Measurements from ENCODE around the gene C17orf107. TPM values are rescaled to one million over a fixed set of nuclear protein-coding genes. Genes with fewer than 3 reads are reported as not detected.
"Not testable (repeated sequence)": the region's sequence is repeated elsewhere in the genome, so short reads cannot be mapped to it uniquely, and the experiment has no call there.

C17orf107 gene
- total RNA-seq, 1 donor from 2014 or later: 11.3 TPM

GRCh38 chr17:4900231-4901107 lies 1.1 kb downstream of the C17orf107 start:
- no peak for DNase-seq (ENCODE audit: low spot score)

DNA sequence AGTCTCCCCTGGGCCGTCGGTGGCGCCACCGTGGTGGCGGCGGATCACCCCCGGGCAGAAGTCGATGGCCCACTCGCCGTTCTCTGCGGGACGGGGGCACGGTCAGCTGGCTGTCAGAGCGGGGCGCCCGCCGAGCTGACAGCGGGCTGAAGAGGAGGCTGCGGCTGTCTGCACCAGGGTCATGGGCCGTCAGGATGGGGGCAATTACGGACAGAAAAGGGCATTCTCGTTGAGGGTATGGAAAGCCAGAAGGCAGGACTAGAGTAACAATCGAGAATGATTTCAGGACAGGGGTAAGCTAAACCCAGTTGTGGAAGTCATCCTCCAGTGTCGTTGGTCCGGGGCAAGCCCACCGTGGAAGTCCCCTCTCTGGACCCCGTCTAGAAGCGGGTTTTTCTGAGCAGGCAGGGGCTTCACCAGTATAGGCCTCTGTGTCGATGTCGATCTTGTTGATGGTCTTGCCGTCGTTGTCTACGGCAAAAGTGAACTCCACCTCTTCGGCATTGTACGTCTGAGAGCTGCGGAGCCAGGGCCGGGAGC lies 1.8 kb downstream of the C17orf107 start:
- no peak for DNase-seq (ENCODE audit: low spot score)

DNA sequence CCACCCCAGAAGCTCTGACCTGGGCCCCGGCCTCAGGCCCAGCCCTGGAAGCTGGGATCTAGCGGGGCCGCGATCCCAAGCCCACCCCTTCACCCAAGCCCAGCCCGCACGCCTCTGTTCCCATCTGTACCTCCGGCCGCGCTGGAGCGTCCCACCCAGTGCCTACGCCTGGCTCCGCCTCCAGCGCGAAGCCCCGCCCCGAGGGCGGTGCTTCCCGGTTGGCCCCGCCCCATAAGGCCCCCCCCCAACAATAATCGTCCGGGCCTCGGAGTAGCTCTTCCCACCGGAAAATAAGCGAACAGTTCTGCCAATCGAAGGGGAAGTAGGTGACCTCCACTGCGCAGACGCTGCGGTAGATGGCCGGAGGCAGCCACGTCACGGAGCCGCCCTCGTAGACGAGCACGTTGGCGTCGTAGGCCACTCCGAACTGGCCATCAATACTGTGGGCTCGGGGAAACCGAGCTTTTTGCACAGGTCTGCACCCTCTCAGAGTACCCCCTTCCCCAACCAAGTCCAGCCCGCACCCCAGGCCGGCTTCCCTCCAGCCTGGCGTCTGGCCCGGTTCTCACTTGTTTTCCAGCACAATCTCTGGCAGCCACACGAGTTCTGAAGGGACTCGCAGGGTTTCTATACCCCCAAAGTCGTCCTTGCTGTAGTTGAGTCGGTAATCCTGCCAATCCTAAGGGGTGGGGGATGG lies 2.5 kb downstream of the C17orf107 start:
- no peak for DNase-seq (ENCODE audit: low spot score)

DNA sequence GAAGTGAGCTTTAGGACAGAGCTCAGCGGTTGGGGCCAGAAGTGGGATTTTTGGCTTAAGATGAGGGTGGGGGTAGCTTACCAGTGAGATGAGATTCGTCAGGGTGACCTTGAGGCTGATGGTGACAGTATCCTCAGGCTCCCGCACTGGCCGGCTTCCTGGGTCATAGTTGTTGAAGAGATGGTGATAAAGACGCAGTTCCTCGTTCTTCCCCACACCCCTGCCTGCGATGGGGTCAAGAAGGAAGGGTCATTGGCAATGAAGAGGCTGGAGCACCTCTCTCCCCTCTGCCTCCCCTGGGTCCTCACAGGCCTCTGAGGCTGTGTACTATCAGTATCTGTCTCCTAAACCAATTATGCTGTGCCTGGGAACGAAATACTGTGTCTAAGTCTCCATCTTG lies 3.2 kb downstream of the C17orf107 start:
- no peak for DNase-seq (ENCODE audit: low spot score)

DNA sequence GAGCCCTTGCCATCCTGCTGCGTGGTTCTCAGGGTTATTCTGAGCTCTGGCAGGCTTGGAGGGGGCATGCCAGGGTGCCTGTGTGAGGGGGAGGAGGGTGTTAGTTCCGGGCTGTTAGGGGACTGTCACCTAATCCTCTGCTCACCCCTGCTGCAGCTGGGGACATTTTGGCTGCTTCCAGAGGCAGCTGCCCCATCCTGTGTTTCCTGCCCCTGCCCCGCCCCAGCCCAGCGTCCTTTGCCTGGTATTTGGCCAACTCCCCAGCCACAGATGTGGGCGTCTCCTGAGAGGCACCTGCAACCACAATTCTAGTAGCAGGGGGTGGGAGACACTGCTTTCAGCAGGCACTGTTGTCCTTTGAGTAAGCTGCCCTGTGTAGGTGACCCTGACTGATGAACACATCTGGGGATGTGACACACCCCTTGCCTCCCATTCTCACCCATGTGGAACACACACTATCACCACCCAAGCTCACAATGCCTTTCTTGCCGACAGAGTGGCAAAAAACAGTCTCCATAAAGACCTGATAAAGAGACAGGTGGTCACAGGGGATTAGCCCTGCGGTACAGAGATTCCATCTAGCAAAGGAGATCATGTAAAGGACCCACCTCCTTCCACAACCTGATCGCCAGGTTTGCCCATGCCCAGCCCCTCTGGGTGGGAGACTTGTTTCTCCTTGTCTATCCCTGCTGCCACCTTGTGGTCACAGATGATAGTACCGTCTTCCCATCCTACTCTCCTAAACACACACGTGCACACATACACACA lies 3.9 kb downstream of the C17orf107 start, which contains the start of gene CHRNE:
TSS of gene CHRNE (minus strand) at position 48 of the 768 bp plus-strand sequence. CDS start at position 13, 35 bp downstream.
- DNase-seq (ENCODE audit: low spot score): peak; percentile 82

DNA sequence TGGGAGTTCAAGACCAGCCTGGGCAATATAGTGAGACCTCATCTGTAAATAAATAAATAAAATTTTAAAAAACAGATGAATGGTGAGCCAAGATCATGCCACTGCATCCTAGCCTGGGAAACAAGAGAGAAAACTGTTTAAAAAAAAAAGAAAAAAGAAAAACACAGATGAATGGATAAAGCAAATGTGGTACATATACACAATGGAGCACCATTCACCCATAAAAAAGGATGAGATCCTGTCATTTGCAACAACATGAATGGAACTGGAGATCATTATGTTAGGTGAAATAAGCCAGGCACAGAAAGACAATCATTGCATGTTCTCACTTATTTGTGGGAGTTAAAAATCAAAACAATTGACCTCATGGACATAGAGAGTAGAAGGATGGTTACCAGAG lies 7.3 kb downstream of the C17orf107 start:
- not testable (repeated sequence) for DNase-seq (ENCODE audit: low spot score)

DNA sequence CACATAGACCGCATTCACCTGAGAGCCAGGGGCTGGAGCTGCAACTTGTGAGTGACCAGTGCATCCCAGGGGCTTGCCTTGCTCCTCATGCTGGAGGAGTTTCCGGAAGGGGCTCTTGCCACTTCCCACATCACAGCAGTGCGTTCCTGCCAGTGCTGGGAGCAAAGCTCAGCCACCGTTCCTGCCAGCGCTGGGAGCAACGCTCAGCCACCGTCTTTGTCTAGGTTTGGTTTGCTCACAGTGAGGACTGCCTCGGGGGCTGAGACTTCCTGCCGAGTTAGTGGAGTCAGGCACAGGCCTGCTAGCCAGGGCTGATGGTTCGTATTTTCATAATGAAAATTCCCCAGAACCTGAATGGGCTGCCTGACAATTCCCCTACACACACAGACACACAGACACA lies 9.0 kb downstream of the C17orf107 start:
- DNase-seq (ENCODE audit: low spot score): peak; percentile 37

DNA sequence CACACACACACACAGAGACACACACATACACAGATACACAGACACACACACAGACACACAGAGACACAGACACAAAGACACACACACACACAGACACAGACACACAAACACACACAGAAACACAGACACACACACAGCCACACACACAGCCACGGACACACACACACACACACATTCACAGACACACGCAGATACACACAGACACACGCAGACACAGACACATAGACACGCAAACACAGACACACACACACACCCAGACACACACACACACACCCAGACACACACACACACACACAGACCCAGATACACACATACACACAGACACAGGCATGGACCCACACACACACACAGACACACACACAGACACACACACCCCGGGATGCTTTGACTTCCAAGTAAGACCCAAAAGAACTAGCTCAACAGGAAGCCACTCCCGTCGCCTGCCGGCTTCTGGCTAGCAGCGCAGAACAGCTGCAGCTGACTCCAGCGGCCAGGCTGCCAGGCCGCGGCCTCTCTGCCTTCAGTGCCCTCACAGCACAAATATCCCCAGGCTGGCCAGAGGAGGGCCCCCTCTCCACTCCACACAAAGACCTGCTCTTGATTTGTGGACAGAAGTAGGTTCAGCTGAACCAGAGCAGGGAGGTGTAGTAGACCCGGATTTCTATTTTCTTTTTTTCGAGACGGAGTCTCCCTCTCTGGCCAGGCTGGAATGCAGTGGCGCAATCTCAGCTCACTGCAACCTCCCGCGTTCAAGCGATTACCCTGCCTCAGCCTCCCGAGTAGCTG lies 9.6 kb downstream of the C17orf107 start:
- peak; percentile 87 for DNase-seq (ENCODE audit: low spot score)

DNA sequence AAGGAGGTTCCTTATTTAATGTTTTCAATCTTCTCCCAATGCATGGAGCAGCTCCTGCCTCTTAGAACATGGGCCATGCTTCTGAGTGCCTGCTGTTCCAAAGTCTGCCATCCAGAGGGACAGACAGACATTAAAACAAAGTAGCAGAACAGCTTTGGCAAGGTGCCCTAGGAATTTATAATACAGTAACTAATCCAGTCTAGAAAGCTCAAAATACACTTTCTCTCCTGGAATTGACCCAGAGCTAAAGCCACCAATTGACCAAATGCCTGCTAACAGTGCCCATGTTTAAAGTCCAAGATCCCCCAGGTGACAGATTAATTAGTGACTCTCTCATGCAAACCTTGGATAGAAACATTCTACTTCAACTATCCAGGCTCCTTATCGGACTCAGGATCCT lies 14.7 kb downstream of the C17orf107 start:
- no peak for DNase-seq (ENCODE audit: low spot score)

DNA sequence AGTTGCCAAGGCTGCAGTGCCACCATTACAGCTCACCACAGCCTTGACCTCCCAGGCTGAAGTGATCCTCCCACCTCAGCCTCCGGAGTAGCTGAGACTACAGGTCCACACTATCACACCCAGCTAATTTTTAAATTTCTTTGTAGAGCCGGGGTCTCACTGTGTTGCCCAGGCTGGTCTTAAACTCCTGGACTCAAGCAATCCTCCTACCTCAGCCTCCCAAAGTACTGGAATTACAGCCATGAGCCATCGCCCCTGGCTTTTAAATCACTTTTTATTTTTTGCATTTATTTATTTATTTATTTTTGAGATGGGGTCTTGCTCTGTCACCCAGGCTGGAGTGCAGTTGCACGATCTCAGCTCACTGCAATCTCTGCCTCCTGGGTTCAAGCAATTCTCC lies 15.2 kb downstream of the C17orf107 start:
- DNase-seq (ENCODE audit: low spot score): not testable (repeated sequence)

GRCh38 chr17:4919511-4920047 lies 20.2 kb downstream of the C17orf107 start:
- DNase-seq (ENCODE audit: low spot score): no peak

- no peak for DNase-seq (ENCODE audit: low spot score)
These were observed 21.2 kb downstream of the C17orf107 start for GRCh38 chr17:4920351-4921048.

- DNase-seq (ENCODE audit: low spot score): no peak
These were observed 22.0 kb downstream of the C17orf107 start for GRCh38 chr17:4921320-4921719.

- not testable (repeated sequence) for DNase-seq (ENCODE audit: low spot score)
These were observed 27.4 kb downstream of the C17orf107 start for GRCh38 chr17:4926577-4927335.

DNA sequence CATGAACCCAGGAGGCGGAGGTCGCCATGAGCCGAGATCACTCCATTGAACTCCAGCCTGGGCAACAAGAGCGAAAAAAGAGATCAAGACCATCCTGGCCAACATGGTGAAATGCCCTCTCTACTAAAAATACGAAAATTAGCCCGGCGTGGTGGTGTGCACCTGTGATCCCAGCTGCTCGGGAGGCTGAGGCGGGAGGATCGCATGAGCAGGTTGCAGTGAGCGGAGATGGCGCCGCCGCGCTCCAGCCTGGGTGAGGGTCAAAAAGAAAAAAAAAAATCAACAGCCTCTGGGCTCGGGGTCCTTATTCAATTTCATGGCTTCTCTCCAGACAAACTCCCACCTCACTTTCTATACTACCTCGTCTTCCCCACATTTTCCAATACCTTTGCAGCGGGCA lies 29.5 kb downstream of the C17orf107 start:
- no peak for DNase-seq (ENCODE audit: low spot score)

DNA sequence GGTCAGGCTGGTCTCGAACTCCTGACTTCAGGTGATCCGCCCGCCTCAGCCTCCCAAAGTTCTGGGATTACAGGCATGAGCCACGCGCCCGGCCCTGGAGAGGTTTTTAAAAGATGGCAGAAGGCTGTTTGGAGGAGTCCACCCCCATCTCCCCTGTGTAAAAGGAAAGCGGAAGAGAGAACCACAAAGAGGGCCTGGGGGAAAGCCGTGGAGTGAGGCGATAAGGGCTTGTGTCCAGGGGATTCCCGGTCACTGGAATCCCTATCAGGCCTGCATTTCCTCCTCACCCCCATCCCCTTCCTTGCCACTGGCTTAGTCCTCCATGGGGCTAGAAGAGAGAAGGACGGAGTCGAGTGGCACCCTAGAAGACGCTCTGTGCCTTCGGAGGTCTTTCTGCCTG lies 32.6 kb downstream of the C17orf107 start, which contains the start of gene GP1BA:
TSS of gene GP1BA (plus strand) at position 315 of the 400 bp plus-strand sequence. CDS start 328 bp downstream, outside the sequence.
- no peak for DNase-seq (ENCODE audit: low spot score)

- DNase-seq (ENCODE audit: low spot score): no peak
These were observed 33.4 kb downstream of the C17orf107 start for GRCh38 chr17:4932756-4933155.

DNA sequence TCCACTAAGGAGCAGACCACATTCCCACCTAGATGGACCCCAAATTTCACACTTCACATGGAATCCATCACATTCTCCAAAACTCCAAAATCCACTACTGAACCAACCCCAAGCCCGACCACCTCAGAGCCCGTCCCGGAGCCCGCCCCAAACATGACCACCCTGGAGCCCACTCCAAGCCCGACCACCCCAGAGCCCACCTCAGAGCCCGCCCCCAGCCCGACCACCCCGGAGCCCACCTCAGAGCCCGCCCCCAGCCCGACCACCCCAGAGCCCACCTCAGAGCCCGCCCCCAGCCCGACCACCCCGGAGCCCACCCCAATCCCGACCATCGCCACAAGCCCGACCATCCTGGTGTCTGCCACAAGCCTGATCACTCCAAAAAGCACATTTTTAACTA lies 34.3 kb downstream of the C17orf107 start:
- DNase-seq (ENCODE audit: low spot score): no peak
